GM19452 (cell line): ENCODE data around the gene MTMR8.
A peak's percentile ranks its signal among the peaks of the same experiment; 100 is the strongest.
"Not testable (repeated sequence)": the region's sequence is repeated elsewhere in the genome, so short reads cannot be mapped to it uniquely, and the experiment has no call there.

Source experiments
- ATAC-seq: cut with Tn5 transposase; IDR thresholded peaks from one replicate; pipeline ENCODE4 v1.9.1; 2021; ENCODE audit not compliant: unreplicated experiment

MTMR8 gene

GRCh38 chrX:64394874-64395567 is at the start of gene MTMR8:
Gene MTMR8, minus strand, starts transcription at chrX:64395452. Its CDS starts 89 bp downstream, at chrX:64395363.
- ATAC-seq = peak; percentile 92

- no peak for ATAC-seq
Measured at GRCh38 chrX:64439551-64439950, 44.3 kb upstream of the MTMR8 start.

GRCh38 chrX:64437665-64438064 is 42.4 kb upstream of the MTMR8 start:
- no peak for ATAC-seq

GRCh38 chrX:64437218-64437617 is 42.0 kb upstream of the MTMR8 start:
- ATAC-seq = no peak

GRCh38 chrX:64428371-64428770 is 33.1 kb upstream of the MTMR8 start:
- no peak for ATAC-seq

- peak; percentile 94 for ATAC-seq
Measured at GRCh38 chrX:64427787-64428186, 32.5 kb upstream of the MTMR8 start.

- peak; percentile 54 for ATAC-seq
Measured at GRCh38 chrX:64427281-64427680, 32.0 kb upstream of the MTMR8 start.

- not testable (repeated sequence) for ATAC-seq
Measured at GRCh38 chrX:64409730-64410129, 14.5 kb upstream of the MTMR8 start.

- no peak for ATAC-seq
Measured at GRCh38 chrX:64398088-64398487, 2.8 kb upstream of the MTMR8 start.

- peak; percentile 31 for ATAC-seq
Measured at GRCh38 chrX:64395568-64395929, 297 bp upstream of the MTMR8 start.

- ATAC-seq = peak; percentile 32
Measured at GRCh38 chrX:64394059-64394873, 986 bp downstream of the MTMR8 start.

GRCh38 chrX:64389489-64389888 is 5.8 kb downstream of the MTMR8 start:
- no peak for ATAC-seq

- ATAC-seq = not testable (repeated sequence)
Measured at GRCh38 chrX:64380789-64381188, 14.5 kb downstream of the MTMR8 start.

- ATAC-seq = no peak
Measured at GRCh38 chrX:64379924-64380323, 15.3 kb downstream of the MTMR8 start.

GRCh38 chrX:64377753-64378152 is 17.5 kb downstream of the MTMR8 start:
- no peak for ATAC-seq

GRCh38 chrX:64352081-64352480 is 43.2 kb downstream of the MTMR8 start:
- no peak for ATAC-seq

GRCh38 chrX:64350521-64350920 is 44.7 kb downstream of the MTMR8 start:
- ATAC-seq = no peak

GRCh38 chrX:64350047-64350446 is 45.2 kb downstream of the MTMR8 start:
- ATAC-seq = no peak

GRCh38 chrX:64342811-64343210 is 52.4 kb downstream of the MTMR8 start:
- ATAC-seq = no peak

- ATAC-seq = no peak
Measured at GRCh38 chrX:64338296-64338695, 57.0 kb downstream of the MTMR8 start.

GRCh38 chrX:64334467-64334866 is 60.8 kb downstream of the MTMR8 start:
- no peak for ATAC-seq

- no peak for ATAC-seq
Measured at GRCh38 chrX:64330284-64330683, 65.0 kb downstream of the MTMR8 start.
